Dendritic cell treated with granulocyte-macrophage colony-stimulating factor and Interleukin-4, amounts not matched to agents 40 ng/mL and 50 ng/mL, for 4 days (primary cell): ENCODE data around the gene PTPRH.

Experiments
- H3K27ac Mint-ChIP-seq: one replicate; pipeline ENCODE4 v1.8.0; 2022; ENCODE audit warnings: mild to moderate bottlenecking, mixed read lengths
- H3K27me3 Mint-ChIP-seq: one replicate; pipeline ENCODE4 v1.8.0; 2022; ENCODE audit warnings: mild to moderate bottlenecking, mixed read lengths
- H3K36me3 Mint-ChIP-seq: one replicate; pipeline ENCODE4 v1.8.0; 2022; ENCODE audit warnings: low read depth, mixed read lengths
- H3K4me1 Mint-ChIP-seq: one replicate; pipeline ENCODE4 v1.8.0; 2022; ENCODE audit warnings: low read depth, mixed read lengths
- H3K4me3 Mint-ChIP-seq: one replicate; pipeline ENCODE4 v1.8.0; 2022; ENCODE audit warnings: mild to moderate bottlenecking, moderate library complexity, mixed read lengths
- H3K9me3 Mint-ChIP-seq: one replicate; pipeline ENCODE4 v1.8.0; 2022; ENCODE audit warnings: mixed read lengths
- intact Hi-C: fragments of 100-400 bp; cut with micrococcal nuclease; formaldehyde crosslinking; loops from one replicate; pipeline ENCODE4 v1.15.0; 2022

PTPRH gene

DNA sequence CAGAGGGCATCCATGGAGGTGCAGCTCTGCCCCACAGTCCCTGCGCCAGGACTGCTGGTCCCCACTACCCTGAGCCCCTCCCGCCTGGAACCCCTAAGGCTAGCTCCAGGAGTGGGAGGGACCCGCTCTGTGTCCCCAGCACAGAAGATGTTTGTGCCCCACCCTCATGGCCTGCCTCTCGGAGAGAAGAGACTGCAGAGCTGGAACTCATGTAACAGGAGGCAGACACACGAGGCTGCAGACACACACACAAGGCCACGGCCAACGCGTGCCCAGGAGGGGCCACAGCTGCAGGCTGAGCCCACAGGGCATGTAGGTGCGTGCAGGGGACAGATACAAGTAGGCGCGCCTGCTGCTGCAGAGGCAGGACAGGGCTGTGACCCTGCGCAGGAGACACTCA lies 29.7 kb upstream of the PTPRH start:
- Mint-ChIP-seq H3K36me3 (peaks cover 100% of the 10 kb centered on the region), H3K27ac (no peak overlapping the region), H3K9me3 (no peaks in the 10 kb centered on the region), H3K27me3 (no peaks in the 10 kb centered on the region), H3K4me1 (peaks cover under 1% of the 10 kb centered on the region), H3K4me3 (no peak overlapping the region)
- intact Hi-C loops, result no loop called here

DNA sequence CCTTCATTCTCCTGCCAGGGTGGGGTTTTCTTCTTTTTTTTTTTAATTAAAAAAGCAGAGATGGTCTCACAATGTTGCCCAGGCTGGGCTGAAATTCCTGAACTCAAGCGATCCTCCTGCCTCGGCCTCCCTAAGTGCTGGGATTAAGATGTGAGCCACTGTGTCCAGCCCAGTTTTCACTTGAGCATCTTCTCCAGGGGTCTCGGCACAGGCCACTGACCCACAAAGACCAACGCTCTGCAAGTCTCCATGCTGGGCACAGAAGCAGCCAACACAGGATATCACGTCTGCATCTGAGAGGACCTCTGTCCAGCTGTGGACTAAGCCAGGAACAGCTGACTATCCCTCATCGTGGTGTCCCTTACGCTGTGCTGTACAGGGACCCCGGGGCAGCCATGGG lies 28.7 kb upstream of the PTPRH start:
- H3K27ac Mint-ChIP-seq, result no peak overlapping the region
- intact Hi-C loops, result no loop called here
- peaks cover 100% of the 10 kb centered on the region for H3K36me3 Mint-ChIP-seq
- no peaks in the 10 kb centered on the region for H3K27me3 Mint-ChIP-seq
- H3K9me3 Mint-ChIP-seq, result no peaks in the 10 kb centered on the region
- H3K4me3 Mint-ChIP-seq, result no peak overlapping the region
- H3K4me1 Mint-ChIP-seq, result no peaks in the 10 kb centered on the region

DNA sequence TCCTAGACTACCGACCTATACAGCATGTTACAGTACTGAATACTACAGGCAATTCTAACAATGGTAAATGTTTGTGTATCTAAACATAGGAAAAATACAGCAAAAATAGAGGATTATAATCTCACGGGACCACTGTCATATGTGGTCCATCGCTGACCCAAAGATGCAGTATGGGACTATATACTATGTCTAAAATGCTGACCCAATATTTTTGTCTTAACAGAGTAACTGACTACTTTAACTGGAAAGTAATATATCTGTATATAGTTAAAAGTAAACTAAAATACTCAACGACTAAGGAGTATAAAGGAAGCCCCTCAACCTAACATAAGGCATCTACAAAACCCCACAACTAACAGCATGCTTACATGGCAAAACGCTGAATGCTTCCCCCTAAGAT lies 23.7 kb upstream of the PTPRH start:
- no peak overlapping the region for H3K4me3 Mint-ChIP-seq
- H3K27me3 Mint-ChIP-seq, result no peaks in the 10 kb centered on the region
- no peaks in the 10 kb centered on the region for H3K9me3 Mint-ChIP-seq
- H3K36me3 Mint-ChIP-seq, result peaks cover 99% of the 10 kb centered on the region
- no peak overlapping the region for H3K27ac Mint-ChIP-seq
- intact Hi-C loops, result no loop called here
- H3K4me1 Mint-ChIP-seq, result peaks cover 6% of the 10 kb centered on the region

DNA sequence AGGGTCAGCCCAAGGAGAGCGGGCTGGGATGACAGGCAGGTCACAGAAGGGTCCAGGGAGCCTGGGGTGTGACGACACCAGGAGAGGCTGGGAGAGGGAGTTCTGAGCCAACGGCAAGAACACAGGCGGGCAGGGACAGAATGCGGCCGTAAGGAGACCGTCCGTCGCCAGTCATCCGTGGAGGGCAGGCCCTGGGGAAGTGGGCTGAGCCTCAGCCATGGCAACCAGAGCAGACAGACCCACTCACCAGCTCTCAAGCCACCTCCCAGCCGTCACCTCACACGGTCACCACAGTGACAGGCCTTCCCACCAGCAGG lies 22.9 kb upstream of the PTPRH start:
- Mint-ChIP-seq H3K27ac (no peak overlapping the region), H3K27me3 (no peaks in the 10 kb centered on the region)

DNA sequence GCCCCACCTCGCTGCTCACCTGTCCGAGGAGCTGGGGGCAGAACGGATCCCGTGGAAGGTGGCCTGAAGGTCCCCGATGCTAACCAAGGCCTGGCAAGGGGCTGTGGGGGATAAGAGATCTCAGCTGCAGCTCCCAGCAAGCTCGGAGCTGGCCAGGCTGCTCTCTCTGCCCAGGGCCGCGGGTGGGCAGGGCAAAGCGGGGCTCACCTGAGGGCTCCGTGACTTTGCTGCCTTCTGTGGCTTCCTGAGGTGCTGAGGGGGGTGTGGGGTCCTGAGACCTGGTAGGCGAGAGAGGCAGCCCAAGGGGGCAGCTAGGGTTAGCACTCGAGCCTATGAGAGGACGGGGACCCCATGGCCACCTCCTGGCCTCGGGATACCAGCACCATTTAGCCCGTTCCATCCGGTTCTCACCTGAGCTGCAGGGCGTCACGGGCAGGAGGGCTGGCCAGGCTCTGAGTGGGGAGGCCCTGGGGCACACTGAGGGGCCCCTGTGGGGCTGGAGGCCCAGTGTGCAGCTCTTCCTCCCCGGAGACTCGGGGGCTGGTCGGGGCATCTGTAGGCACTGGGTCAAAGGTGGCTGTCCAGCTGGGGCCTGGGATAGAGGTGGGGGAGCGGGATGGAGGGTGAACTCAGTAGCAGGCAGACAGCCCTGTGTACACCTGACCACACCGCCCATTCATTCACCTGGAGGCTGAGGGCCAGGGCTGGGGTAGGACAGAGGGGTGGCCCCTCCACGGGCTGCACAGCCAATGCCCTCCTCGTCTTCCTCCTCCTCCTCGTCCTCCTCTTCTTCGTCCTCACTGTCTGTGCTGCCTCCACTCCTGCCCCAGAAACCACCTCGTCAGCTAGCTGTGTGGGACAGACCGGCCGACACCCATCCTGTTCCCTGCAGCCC lies 22.3 kb upstream of the PTPRH start:
- Mint-ChIP-seq H3K27ac (no peak overlapping the region), H3K36me3 (peaks cover 99% of the 10 kb centered on the region), H3K9me3 (no peaks in the 10 kb centered on the region), H3K4me1 (peaks cover 13% of the 10 kb centered on the region), H3K4me3 (no peak overlapping the region), H3K27me3 (no peaks in the 10 kb centered on the region)
- intact Hi-C loops, result no loop called here

More for the DNA sequence above, 22.9 kb upstream of the PTPRH start:
- peaks cover 99% of the 10 kb centered on the region for H3K36me3 Mint-ChIP-seq
- H3K4me1 Mint-ChIP-seq, result peaks cover 7% of the 10 kb centered on the region
- H3K9me3 Mint-ChIP-seq, result no peaks in the 10 kb centered on the region
- intact Hi-C loops, result no loop called here
- no peak overlapping the region for H3K4me3 Mint-ChIP-seq

DNA sequence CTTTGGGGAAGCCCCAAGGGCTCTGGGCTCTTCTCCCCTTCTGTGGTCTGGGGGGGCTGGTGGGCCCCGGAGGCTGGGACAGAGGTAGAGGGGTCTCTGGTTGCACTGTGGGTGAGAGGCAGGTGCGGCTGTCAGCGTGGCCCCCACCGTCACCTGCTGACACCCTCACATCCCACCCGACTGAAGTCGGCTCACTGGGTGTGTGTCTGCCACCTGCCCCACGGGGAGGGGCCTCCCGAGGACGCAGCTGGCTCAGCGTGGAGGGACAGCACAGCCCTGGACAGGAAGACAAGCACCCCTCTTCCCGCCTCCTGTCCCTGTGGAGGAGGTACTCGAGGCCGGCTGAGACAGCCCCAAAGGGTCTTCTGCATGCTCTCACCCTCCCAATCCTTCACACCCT lies 21.5 kb upstream of the PTPRH start:
- intact Hi-C loops, result no loop called here
- Mint-ChIP-seq H3K27me3 (no peaks in the 10 kb centered on the region), H3K4me3 (no peak overlapping the region), H3K36me3 (peaks cover 99% of the 10 kb centered on the region), H3K27ac (no peak overlapping the region), H3K9me3 (no peaks in the 10 kb centered on the region), H3K4me1 (peaks cover 14% of the 10 kb centered on the region)

DNA sequence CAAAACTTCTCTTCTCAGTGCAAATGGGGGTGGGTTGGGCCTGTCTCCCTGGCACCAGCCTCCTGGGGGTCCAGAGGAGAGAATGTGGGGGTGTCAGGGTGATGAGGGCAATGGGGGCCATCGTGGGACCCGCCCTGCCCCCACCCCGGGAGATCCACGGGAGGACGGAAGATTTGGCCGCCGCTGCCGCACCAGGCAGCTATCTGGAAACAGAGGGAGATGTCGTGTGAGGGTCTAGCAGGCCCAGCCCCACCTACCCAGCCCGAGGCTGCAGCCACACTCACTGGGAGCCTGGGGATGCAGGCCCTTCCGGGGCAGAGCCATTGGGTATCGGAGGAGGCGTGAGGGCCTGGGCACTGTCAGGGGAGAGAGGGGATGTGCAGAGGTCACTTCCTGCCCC lies 21.0 kb upstream of the PTPRH start:
- no peak overlapping the region for H3K27ac Mint-ChIP-seq
- H3K36me3 Mint-ChIP-seq, result peaks cover 99% of the 10 kb centered on the region
- no peaks in the 10 kb centered on the region for H3K27me3 Mint-ChIP-seq
- H3K4me3 Mint-ChIP-seq, result no peak overlapping the region
- no peaks in the 10 kb centered on the region for H3K9me3 Mint-ChIP-seq
- intact Hi-C loops, result no loop called here
- peaks cover 14% of the 10 kb centered on the region for H3K4me1 Mint-ChIP-seq

DNA sequence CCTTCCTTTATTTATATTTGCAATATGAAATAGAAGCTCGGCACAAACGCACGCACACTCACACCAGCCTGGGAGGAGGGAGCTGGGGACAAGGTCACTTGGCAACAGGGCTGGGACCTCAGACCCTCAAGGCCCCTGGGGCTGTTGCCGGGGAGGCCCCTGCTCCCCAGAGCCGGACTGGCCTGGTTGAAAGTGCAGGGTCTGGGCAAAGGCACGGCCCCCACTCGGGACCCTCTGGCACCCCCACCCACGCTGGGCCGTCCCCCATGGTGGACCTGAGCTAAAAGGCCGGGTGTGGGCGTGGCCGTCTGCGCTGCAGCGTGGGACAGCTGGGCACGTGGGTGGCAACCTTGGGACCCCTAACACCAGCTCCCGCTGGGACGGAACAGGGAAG lies 20.5 kb upstream of the PTPRH start:
- H3K27me3 Mint-ChIP-seq, result no peaks in the 10 kb centered on the region
- peaks cover 99% of the 10 kb centered on the region for H3K36me3 Mint-ChIP-seq
- intact Hi-C loops, result no loop called here
- no peak overlapping the region for H3K4me3 Mint-ChIP-seq
- H3K4me1 Mint-ChIP-seq, result peaks cover 14% of the 10 kb centered on the region
- H3K9me3 Mint-ChIP-seq, result no peaks in the 10 kb centered on the region
- no peak overlapping the region for H3K27ac Mint-ChIP-seq

DNA sequence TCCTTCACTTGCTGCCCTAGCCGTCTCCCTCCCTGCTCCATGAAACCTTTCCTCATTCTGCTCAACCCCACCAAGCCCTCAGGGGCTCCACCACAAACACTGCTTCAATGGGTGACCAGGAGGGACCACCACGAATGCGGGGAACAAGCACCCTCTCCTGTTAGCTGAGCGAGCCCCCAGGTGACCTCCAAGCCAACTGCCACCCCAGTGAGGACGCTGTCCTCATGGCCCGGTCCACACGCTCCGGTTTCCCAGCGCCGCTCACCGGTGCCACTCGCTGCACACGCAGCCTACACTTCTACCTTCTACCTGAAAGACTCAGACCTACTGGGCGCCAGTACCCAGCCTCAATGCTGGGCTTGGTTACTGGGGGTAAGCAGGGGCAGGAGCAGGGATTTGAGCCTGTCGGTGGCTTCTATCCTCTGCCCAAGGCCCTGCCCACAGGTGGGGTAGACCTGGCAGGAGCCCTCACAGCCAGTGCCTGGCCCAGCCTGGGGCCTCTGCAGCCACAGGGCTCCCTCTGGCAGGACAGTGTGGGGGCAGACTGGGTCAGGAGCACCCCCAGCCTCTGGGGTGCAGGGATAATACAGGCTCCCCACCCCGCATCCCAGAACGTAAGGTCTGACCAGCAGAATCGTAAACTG lies 20.0 kb upstream of the PTPRH start:
- Mint-ChIP-seq H3K27ac (no peak overlapping the region), H3K9me3 (no peaks in the 10 kb centered on the region), H3K27me3 (no peaks in the 10 kb centered on the region), H3K4me1 (peaks cover 14% of the 10 kb centered on the region), H3K4me3 (no peak overlapping the region), H3K36me3 (peaks cover 99% of the 10 kb centered on the region)
- intact Hi-C loops, result no loop called here

DNA sequence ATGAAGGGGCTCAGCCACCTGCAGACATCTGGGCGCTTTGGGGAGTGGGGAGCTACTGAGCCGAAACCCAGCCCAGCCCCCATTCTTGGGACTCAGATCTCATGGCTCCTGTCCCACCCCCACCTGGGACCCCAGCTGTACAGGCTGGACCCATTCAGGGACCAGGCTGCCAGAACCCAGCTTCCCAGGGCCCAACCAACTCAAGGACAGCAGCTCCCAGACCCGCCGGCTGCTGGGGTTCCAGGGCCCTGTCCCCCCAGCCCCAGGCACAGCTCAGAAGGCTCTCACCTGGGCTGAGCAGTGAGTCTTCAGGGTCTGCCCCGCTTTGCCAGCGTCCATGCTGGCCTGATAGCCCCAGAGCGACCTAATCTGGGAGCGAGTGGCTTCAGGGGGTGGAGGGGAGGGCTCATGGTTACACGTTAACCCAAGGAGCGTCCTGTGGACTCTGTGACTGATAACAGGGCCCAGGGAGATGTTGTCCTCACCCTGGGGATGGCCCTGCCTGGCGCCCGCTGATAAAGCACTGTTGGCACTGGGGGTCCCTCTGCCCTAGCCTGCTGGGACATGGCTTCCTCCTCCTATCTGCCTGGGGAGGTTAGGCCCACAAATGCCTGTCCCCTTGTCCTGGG lies 19.2 kb upstream of the PTPRH start, which contains the start of gene TMEM86B:
Gene TMEM86B (minus strand): TSS at position 361 of the 629 bp plus-strand sequence. CDS start 22 bp downstream, at position 339.
- Mint-ChIP-seq H3K36me3 (peaks cover 99% of the 10 kb centered on the region), H3K4me3 (no peak within 1 kb of the TSS), H3K27ac (no peak within 1 kb of the TSS), H3K9me3 (no peaks in the 10 kb centered on the region), H3K4me1 (peaks cover 14% of the 10 kb centered on the region), H3K27me3 (no peaks in the 10 kb centered on the region)
- intact Hi-C loops, result no loop called here

DNA sequence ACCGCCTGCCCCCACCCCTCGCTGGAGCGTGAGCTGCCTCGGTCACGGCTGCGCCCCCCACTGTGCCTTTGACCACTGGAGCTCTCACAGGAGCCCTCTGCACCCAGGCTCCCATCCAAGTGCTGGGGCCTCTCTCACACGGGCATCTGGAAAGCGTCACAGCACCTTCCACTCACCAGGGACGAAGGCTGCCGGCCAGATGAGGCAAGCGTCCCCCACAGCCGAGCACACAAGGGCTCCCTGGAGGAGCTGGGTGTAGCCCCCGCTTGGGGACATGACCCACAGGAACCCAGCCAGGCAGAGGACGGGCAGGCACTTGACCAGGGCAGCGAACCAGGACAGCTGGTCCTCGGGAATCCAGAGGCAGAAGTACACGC lies 18.7 kb upstream of the PTPRH start:
- H3K4me3 Mint-ChIP-seq, result no peak overlapping the region
- H3K4me1 Mint-ChIP-seq, result peaks cover 14% of the 10 kb centered on the region
- H3K27ac Mint-ChIP-seq, result no peak overlapping the region
- intact Hi-C loops, result no loop called here
- H3K9me3 Mint-ChIP-seq, result no peaks in the 10 kb centered on the region
- peaks cover 98% of the 10 kb centered on the region for H3K36me3 Mint-ChIP-seq
- H3K27me3 Mint-ChIP-seq, result no peaks in the 10 kb centered on the region

DNA sequence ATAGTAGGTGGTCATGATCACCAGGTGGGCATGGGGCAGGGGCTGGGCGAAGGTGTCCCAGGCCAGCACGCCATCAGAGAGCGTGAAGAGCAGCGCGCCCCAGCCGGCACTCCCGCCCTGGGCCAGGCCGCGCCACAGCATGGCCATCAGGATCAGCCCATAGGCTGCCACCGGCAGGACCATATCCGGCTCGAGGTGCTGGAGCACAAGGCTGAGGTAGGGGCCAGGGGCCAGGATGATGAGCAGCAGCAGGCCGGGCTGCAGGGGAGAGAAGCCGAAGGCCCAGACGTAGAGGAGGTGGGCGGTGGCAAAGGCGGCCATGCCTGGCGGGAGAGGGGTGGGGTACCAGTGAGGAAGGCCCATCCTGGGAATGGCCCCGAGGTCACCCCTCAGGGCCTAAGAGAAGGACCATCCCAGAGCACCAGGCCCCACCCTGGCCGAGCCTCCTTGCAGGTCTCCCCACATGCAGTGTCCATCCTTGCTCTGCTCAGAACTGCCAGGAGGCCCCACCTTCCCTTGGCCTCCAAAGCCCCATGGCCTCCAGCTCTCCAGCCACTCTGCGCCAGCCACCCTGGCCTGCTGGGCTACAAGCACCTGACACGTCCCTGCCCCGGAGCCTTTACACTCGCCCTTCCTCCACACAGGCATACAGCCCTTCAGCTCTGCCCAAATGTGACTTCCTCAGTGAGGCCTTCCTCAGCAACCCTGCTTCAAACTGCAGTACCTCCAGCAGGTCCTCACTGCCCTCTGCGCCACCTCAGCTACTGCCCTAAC lies 18.1 kb upstream of the PTPRH start:
- Mint-ChIP-seq H3K4me3 (no peak overlapping the region), H3K27me3 (no peaks in the 10 kb centered on the region), H3K4me1 (peaks cover 14% of the 10 kb centered on the region), H3K27ac (no peak overlapping the region), H3K9me3 (no peaks in the 10 kb centered on the region), H3K36me3 (peaks cover 93% of the 10 kb centered on the region)
- intact Hi-C loops, result no loop called here

DNA sequence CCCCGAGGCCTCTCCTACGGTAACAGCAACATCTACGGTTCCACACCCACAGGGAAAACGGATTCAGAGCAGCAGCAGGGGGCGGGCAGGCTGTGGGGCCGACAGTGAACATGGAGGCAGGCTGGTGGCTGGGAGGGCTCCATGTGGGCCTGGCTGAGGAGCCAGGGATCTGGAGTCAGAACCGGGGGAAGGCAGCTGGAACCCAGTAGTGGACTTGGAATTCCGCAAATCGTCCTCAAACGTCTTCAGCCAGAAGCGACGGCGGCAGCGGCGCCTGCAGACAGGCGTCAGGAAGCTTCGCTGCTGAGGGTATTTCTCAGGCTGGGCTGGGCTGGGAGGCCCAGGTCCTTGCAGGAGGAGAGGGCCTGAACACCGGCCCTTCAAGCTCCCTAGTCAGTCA lies 17.5 kb upstream of the PTPRH start:
- Mint-ChIP-seq H3K36me3 (peaks cover 86% of the 10 kb centered on the region), H3K4me1 (peaks cover 9% of the 10 kb centered on the region), H3K4me3 (no peak overlapping the region), H3K9me3 (no peaks in the 10 kb centered on the region), H3K27ac (no peak overlapping the region), H3K27me3 (no peaks in the 10 kb centered on the region)
- intact Hi-C loops, result no loop called here

DNA sequence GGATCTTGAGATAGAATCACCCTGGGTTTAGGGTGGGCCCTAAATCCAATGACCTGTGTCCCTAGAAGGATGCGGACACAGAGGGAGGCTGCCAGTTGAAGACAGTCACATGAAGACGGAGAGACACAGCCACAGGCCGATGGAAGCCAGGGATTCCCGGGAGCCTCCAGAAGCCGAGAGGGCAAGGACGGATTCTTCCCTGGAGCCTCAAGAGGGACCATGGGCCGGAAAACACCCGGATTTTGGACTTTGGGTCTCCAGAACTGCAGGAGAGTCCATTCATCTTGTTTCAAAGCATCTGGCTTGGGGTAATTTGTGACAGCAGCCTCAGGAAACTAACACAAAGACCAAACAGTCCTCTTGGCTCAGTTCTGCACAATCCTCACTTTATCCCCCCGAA lies 17.0 kb upstream of the PTPRH start:
- Mint-ChIP-seq H3K27ac (no peak overlapping the region), H3K9me3 (peaks cover 2% of the 10 kb centered on the region), H3K27me3 (no peaks in the 10 kb centered on the region), H3K4me1 (peaks cover 9% of the 10 kb centered on the region), H3K4me3 (no peak overlapping the region), H3K36me3 (peaks cover 85% of the 10 kb centered on the region)
- intact Hi-C loops, result no loop called here
